BJ (cell line): ENCODE measurements around the gene DNASE1L1. TPM values are rescaled to one million over a fixed set of nuclear protein-coding genes. Genes with fewer than 3 reads are reported as not detected.

Experiments used
- CTCF ChIA-PET: fragments of 350-600 bp; formaldehyde crosslinking; extraction: SDS; loops from one replicate; lab custom pipeline; 2021; ENCODE audit warnings: antibody characterized with exemption, inconsistent platforms; lab: Yijun Ruan, JAX
- POLR2A ChIA-PET: fragments of 300-600 bp; sonication (Branson Sonifier 250); formaldehyde crosslinking; extraction: SDS; loops from one replicate; lab custom pipeline; 2021; ENCODE audit warnings: antibody characterized with exemption; lab: Charles Lee
- DNase-seq: peaks from one replicate; pipeline ENCODE4 v3.0.0-alpha.2; 2011; ENCODE audit warnings: low read depth
- H3K27me3 ChIP-seq: 2 replicates; pipeline ENCODE4 v1.6.0; 2011; ENCODE audit warnings: low read length; ENCODE audit not compliant: control insufficient read depth, insufficient read depth
- H3K36me3 ChIP-seq: 2 replicates; pipeline ENCODE4 v1.5.1; 2011; ENCODE audit warnings: low read length; ENCODE audit not compliant: control insufficient read depth, insufficient read depth
- H3K4me3 ChIP-seq: 2 replicates; pipeline ENCODE4 v1.5.1; 2011; ENCODE audit warnings: low read depth, mild to moderate bottlenecking, control low read depth, low read length
- polyA plus RNA-seq: library from polyadenylated mRNA; depleted of rRNA; stranded (reverse); fragments of >200 nt; gene quantifications from 2 replicates; pipeline ENCODE4 v1.2.3, GENCODE V29; 2011
- TF ChIP-seq, protein P1 (sequence below): IDR thresholded peaks from 2 replicates; pipeline ENCODE4 v1.5.1; 2011; ENCODE audit warnings: low read depth, mild to moderate bottlenecking, control low read depth, inconsistent platforms, low read length, moderate library complexity; ENCODE audit not compliant: insufficient read depth

DNASE1L1 gene
- polyA plus RNA-seq, 1 experiment: 63.5 TPM

DNA sequence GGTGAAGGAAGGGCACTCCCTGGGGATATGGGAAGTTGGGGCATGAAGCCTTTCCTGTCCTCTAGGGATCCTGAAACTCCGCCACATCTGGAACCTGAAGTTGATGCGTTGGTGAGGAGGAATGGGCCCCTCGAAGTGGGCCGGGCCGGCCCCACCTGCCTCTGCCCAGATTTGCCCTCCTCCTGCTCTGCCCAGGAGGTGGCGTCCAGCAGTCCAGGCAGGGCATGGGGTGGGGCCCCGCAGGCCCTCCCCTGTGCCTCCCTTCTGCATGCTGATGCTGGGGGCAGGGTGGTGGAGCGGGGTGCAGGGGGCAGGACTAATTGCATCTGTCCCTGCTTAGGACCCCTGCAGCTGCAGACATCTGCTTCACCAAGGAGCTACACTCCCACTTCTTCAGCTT lies 4.1 kb upstream of the DNASE1L1 start:
- Histone ChIP-seq H3K27me3 (no peaks in the 10 kb centered on the region), H3K4me3 (no peak overlapping the region), H3K36me3 (no peaks in the 10 kb centered on the region; the same call in 1 of the 2 replicates)
- ChIA-PET CTCF (no interaction called here), POLR2A (no interaction called here)
- TF ChIP-seq, protein P1, sequence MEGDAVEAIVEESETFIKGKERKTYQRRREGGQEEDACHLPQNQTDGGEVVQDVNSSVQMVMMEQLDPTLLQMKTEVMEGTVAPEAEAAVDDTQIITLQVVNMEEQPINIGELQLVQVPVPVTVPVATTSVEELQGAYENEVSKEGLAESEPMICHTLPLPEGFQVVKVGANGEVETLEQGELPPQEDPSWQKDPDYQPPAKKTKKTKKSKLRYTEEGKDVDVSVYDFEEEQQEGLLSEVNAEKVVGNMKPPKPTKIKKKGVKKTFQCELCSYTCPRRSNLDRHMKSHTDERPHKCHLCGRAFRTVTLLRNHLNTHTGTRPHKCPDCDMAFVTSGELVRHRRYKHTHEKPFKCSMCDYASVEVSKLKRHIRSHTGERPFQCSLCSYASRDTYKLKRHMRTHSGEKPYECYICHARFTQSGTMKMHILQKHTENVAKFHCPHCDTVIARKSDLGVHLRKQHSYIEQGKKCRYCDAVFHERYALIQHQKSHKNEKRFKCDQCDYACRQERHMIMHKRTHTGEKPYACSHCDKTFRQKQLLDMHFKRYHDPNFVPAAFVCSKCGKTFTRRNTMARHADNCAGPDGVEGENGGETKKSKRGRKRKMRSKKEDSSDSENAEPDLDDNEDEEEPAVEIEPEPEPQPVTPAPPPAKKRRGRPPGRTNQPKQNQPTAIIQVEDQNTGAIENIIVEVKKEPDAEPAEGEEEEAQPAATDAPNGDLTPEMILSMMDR: no peak
- no peak for DNase-seq

- no peaks in the 10 kb centered on the region for H3K27me3 ChIP-seq
- no peak for DNase-seq
- TF ChIP-seq, protein P1: no peak
- no peaks in the 10 kb centered on the region; the same call in 1 of the 2 replicates for H3K36me3 ChIP-seq
- H3K4me3 ChIP-seq: no peak overlapping the region; the same call in 1 of the 2 replicates
- ChIA-PET POLR2A (no interaction called here), CTCF (interaction anchor here (1.0 to 1.5 kb wide), 2 partner anchors 14 to 16 kb away, joined by 3 read pairs; no protein-coding TSS in a partner anchor)
Observed at GRCh38 chrX:154412468-154412867, 3.4 kb upstream of the DNASE1L1 start.

GRCh38 chrX:154411981-154412340 lies 2.9 kb upstream of the DNASE1L1 start:
- TF ChIP-seq, protein P1: no peak
- Histone ChIP-seq H3K4me3 (peak overlapping the region; percentile 58), H3K27me3 (no peaks in the 10 kb centered on the region), H3K36me3 (no peaks in the 10 kb centered on the region; the same call in 1 of the 2 replicates)
- CTCF ChIA-PET: interaction anchor here (0.8 to 1.5 kb wide), 3 partner anchors 14 to 115 kb away, joined by 3 read pairs; no protein-coding TSS in a partner anchor
- POLR2A ChIA-PET: interaction anchor here (0.6 kb wide), 2 partner anchors 33 to 125 kb away, joined by 3 read pairs; no protein-coding TSS in a partner anchor
- DNase-seq: no peak

GRCh38 chrX:154408659-154409221 lies 314 bp downstream of the DNASE1L1 start:
- Histone ChIP-seq H3K36me3 (no peaks in the 10 kb centered on the region; the same call in 1 of the 2 replicates), H3K27me3 (no peaks in the 10 kb centered on the region), H3K4me3 (peak overlapping the region; percentile 43)
- CTCF ChIA-PET: interaction anchor here (1.3 to 1.7 kb wide), 2 partner anchors 81 to 119 kb away, joined by 4 to 7 read pairs; partner anchors contain the start of gene SLC10A3
- TF ChIP-seq, protein P1: no peak
- no peak for DNase-seq
- POLR2A ChIA-PET: no interaction called here

- TF ChIP-seq, protein P1: no peak
- no peaks in the 10 kb centered on the region for H3K27me3 ChIP-seq
- no peak for DNase-seq
- no peak overlapping the region for H3K4me3 ChIP-seq
- CTCF ChIA-PET: no interaction called here
- POLR2A ChIA-PET: no interaction called here
- H3K36me3 ChIP-seq: peaks cover 6% of the 10 kb centered on the region
Observed at GRCh38 chrX:154404625-154405192, 4.3 kb downstream of the DNASE1L1 start.
